GM18519 (cell line): ENCODE measurements around the gene TDRD5.

ENCODE experiments used
- ATAC-seq: cut with Tn5 transposase; IDR thresholded peaks from one replicate; pipeline ENCODE4 v1.9.1; 2021; ENCODE audit warnings: mild to moderate bottlenecking, moderate library complexity; ENCODE audit not compliant: unreplicated experiment, low FRiP score

TDRD5 gene, protein sequence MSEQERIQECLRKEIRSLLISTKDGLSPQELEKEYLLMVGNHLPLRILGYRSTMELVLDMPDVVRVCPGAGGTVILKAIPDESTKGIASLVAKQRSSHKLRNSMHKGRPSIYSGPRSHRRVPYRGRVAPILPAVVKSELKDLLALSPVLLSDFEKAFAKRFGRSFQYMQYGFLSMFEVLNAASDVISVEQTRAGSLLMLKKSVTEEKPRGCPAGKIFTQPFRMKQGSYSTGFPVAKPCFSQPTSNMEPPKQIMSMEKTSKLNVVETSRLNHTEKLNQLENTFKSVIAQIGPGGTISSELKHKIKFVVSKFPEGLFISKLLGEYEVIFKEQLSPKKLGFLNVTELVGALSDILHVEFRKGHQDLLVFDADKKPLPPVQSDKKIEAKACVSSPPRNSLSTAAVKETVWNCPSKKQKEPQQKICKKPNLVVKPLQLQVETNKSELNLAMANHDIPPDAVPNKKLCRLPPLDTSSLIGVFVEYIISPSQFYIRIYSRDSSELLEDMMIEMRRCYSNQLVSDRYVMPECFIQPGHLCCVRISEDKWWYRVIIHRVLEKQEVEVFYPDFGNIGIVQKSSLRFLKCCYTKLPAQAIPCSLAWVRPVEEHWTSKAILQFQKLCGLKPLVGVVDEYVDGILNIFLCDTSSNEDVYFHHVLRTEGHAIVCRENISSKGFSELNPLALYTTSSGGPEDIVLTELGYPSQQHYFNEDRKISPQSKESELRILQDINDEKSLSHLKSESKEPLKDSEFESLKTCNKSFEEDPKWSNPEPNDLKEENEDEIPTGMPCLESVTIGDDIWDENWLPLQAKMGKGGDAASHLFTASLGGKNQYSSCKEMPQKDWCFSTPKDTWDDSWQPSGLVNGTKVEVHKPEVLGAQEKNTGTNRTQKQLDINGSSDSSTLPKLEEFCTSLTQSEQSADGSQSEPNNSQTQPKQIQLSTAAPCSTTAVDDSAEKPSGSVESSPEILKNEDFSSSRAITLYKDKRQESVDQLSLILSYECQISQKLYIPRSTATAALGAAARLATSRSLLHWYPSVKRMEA

GRCh38 chr1:179591592-179592580 lies at the start of gene TDRD5:
Gene TDRD5 (plus strand): TSS chr1:179591832. CDS start chr1:179592616, 784 bp downstream.
- no peak for ATAC-seq

GRCh38 chr1:179545321-179545720 lies 46.3 kb upstream of the TDRD5 start:
- ATAC-seq, result no peak

DNA sequence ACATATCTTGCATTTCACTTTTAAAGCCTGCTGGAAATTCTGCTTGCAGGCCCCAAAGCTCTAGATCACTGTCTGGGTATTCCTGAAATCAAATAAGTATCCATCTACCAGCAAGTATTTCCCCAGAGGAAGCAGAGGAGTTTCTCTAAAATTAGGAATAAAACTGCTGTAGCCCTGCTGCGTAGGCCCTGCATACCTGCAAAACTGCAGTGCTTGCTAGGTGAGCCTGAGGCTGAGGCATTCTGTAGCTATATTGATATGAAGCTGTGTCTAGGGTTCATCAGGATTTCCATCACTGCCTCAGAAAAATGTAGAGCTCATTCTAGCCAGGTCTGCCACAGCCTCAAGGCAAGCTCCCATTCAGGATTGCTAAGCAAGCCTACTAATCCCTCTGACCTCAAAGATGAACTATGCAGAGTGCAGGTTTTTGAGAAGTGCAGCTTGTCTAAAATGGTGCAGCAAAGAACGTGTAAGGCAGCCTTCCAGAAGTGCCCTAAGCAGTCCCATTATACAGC lies 44.6 kb upstream of the TDRD5 start:
- ATAC-seq, result no peak

DNA sequence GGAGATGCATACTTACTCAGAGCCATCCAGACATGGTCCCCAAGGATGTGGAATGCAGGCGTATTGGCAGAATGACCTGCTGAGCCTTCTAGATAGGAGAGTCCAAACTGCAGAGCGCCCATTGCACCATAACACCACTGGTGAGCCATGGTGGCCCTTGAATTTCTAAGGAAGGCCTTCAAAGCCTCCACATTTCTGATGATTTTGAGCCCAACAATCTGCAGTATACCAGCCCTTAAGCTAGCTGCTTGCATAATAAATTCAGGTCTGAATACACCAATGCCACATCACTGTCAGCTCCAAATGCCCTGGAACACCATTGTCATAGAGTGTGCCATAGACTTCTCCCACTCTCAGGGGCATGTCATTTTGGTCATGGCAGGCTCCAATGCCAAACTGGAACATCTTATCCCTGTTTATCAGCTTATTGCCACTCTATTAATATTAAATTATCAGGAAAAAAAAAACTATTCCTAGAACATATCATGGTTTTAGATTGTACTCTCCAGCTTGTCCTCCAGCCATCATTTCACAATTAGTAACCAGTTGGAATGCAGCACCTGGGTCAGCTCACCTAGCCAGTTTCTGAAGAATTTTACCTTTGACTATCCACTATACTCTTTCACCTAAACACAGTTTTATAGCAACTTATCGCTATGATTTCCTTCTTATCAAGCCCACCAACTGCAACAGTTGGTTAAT lies 42.8 kb upstream of the TDRD5 start:
- ATAC-seq, result no peak

DNA sequence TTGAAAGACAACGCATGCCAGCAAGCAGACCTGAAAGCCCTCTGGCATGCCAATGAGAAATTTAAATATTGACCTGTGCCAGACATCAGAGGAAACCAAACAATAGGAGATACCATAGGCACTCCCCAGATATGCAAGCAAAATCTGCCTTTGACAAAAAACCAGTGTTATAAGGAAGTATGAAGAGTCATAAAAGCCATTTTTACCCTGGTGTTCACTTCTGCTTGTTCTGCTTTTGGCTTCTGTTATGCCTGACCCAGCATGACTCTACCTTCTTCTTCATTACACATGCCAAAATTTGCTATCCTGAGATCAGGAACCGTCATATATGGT lies 42.3 kb upstream of the TDRD5 start:
- ATAC-seq, result no peak

- no peak for ATAC-seq
Observed at GRCh38 chr1:179550746-179551682, 40.6 kb upstream of the TDRD5 start.

- ATAC-seq, result no peak
Observed at GRCh38 chr1:179554427-179554826, 37.2 kb upstream of the TDRD5 start.

DNA sequence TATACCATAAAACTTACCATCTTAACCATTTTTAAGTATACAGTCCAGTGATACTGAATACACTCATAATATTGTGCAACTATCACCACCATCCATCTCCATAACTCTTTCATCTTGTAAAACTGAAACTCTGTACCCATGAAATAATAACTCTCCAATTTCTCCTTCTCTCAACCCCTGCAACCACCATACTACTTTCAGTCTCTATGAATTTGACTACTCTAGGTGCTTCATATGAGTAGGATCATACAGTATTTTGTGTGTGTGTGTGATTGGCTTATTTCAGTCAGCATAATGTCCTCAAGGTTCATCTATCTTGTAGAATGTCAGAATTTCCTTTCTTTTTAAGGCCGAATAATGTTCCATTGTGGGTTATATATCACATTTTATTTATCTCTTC lies 33.6 kb upstream of the TDRD5 start:
- no peak for ATAC-seq

DNA sequence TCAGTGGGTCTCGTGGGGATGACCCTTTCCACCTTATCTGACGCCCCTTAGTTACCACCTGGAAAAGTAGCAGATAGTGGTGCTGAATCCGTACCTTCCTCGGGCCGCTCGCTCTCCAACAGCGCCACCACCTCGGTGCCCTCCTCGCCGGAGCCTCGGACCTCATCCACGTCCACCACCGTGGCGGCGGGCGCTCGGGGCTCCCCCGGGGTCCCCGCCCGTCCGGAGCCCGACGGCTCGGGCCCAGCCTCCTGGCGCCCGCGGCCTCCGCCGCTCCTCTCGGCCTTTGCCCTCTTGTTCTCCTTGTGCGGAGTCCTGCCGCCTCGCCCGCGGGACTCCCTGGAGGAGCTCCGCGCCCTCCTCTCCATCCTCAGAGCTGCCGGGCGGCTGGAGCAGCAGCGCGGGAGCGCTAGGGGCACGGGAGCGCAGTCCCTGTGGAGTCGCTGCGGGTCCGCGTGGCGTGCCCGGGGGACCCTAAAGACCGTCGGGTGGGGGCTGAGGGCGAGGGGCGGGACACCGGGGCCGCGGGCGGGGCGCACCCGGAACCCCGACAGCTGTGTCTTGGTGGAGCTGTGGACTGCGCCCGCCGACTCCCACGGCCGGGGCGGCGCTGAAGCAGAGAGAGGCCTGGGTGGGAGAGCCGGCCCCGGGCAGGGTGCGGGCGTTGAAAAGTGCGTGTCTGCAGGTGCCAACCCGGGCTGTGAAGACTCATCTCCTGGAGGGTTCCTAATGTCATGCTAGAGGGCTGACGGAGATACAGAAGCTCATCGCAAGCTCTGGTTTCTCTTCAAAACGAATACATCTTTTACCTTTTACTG lies 15.9 kb upstream of the TDRD5 start, which contains the start of gene NPHS2:
NPHS2 (minus strand) TSS at position 452 of the 818 bp plus-strand sequence; CDS start at position 368, 84 bp downstream.
- no peak for ATAC-seq

DNA sequence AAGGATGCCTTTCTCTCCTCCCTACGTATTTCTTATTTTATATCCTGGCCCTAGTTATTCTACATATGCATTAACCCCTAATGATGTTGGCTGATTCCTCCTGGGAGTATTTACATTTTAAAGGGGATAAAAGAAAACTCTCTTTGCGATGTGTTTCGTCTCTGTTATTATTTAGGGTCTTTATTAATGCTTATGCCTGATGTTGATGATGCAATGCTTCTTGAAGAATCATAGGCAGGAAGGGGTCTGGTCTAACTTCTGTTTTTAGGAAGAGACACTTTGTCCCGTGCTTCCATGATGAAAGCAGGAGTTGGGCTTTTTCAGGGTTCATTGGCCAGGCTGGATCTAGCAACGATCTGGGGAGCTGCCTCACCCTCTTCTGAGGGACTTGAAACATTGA lies 15.1 kb upstream of the TDRD5 start:
- no peak for ATAC-seq

DNA sequence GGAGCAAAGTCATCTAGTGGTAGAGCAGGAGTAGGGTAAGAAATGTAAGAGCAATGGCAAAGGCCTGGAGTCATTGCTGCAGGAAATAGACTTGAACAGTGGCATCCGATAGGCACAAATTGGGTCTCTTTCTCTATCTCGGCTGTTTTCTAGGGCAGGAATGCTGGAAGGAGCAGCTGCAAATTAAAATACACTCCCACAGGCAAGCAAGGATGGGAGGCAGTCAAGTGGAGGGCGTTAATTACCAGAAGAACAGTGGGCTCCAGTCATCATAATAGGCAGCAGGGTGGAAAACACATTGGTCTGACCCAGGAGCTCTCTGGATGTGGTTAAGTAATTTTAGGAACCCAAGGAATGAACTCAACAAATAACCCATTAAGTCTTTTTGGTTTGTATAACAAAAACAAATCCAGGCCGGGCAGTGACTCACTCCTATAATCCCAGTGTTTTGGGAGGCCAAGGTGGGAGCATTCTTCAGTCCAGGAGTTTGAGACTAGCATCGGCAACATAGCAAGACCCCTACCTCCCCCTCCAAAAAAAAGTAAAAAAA lies 7.8 kb upstream of the TDRD5 start:
- no peak for ATAC-seq

- no peak for ATAC-seq
Observed at GRCh38 chr1:179586107-179586823, 5.4 kb upstream of the TDRD5 start.

DNA sequence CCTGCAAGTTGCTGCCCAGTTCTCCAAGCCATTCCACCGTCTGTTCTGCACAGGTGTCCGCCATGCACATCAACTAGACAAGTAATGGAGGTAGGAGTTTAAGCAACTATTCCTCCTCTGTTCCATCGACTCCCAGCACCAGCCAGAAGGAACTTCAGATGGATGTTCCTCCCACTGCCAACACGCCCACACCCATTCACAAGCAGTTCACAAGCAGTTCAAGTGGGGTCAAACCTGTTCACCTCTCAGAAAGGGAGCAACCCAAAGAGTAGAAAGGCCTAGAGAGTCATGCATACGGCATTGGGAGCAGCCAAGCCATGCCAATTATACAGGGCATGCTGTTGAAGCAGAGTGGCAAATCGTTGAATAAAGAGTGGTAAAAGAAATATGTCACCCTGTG lies 4.3 kb upstream of the TDRD5 start:
- no peak for ATAC-seq

DNA sequence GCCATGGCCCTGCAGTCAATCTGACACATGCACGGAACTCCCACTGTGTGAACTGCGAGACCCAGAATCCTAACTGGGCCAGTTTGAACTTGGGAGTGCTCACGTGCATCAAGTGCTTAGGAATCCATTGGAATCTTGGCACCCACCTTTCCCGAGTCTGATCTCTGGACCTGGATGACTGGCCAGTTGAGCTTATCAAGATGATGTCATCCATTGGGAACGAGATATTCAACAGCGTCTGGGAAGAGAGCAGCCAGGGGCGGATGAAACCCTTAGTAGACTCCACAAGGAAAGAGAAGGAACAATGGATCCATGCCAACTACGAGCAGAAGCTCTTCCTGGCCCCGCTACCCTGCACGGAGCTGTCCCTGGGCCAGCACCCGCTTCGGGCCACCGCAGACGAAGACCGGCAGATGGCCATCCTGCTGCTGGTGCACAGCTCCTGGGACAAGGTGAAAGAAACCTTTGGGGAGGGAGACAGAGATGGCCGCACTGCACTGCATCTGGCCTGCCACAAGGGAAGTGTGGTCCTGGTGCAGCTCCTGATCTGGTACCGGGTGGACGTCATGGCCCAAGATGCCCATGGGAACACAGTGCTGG lies 3.1 kb upstream of the TDRD5 start:
- no peak for ATAC-seq

DNA sequence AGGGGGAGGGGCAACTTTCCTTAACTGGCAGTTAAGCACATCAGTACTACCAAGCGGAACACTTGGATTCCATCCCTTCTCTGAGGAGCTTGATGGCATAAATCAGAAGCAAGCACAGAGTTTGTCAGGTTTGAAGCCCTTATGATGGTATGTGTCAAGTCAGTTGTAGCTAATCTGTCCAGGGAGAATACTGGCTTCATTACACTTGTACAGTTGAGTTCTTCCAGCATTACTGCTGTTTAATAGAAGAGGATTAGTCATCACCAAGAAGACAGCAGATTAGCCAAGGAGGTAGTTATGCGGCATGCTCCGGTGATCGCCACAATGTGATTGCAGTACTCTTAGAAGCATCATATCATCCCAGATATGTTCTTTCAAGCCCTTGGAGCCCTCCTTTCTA lies 2.1 kb upstream of the TDRD5 start:
- ATAC-seq, result no peak

DNA sequence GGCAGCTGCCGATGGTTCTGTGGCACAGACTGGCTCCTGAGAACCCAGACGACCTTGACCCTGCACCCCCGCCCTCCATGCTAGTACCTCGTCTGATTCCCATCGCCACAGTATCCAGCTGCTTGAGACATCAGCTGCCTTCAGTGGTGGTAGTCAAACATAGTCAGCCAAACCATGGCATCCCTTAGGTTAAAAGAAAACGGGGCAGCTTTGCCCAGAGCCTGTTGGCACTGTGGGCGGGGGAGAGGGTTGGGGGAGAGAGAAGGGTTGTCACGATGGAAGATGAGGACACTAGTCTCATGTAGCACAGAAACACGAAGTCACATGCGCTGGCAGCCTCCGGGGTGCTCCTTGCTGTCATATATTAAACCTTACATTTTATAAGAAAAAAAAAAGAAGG lies 961 bp upstream of the TDRD5 start:
- no peak for ATAC-seq
